ENCODE measurements around the gene FOXL2NB.

Gene FOXL2NB

GRCh38 chr3:138944929-138945708, 1.9 kb upstream of the FOXL2NB start:
- Histone ChIP-seq H3K4me1 (ENCODE audit: control insufficient read depth in 5 of 5, insufficient read depth in 5 of 5, low read length in 5 of 5) (peaks cover 0 to 42% (median 36%) of the 10 kb centered on the region in 5 donors), H3K36me3 (ENCODE audit: control insufficient read depth in 5 of 5, insufficient read depth in 5 of 5, low read length in 5 of 5) (no peaks in the 10 kb centered on the region), H3K27ac (ENCODE audit: low read depth, low read length) (no peak overlapping the region), H3K9ac (ENCODE audit: low read length in 5 of 5) (no peak overlapping the region), H3K9me3 (ENCODE audit: control insufficient read depth in 5 of 5, low read length in 5 of 5) (no peaks in the 10 kb centered on the region), H3K27me3 (ENCODE audit: control insufficient read depth in 5 of 5, insufficient read depth in 4 of 5, low read length in 5 of 5) (peaks cover 86 to 98% (median 89%) of the 10 kb centered on the region in 5 donors), H3K4me3 (ENCODE audit: low read depth in 1 of 5, low read length in 5 of 5) (peak overlapping the region in 4 of 5 donors; percentile 22 to 64 (median 33))

- H3K9me3 ChIP-seq (ENCODE audit: control insufficient read depth in 5 of 5, low read length in 5 of 5) = no peaks in the 10 kb centered on the region
- peaks cover 86 to 98% (median 90%) of the 10 kb centered on the region in 5 donors for H3K27me3 ChIP-seq (ENCODE audit: control insufficient read depth in 5 of 5, insufficient read depth in 4 of 5, low read length in 5 of 5)
- H3K9ac ChIP-seq (ENCODE audit: low read length in 5 of 5) = no peak overlapping the region
- H3K4me3 ChIP-seq (ENCODE audit: low read depth in 1 of 5, low read length in 5 of 5) = peak overlapping the region in 4 of 5 donors; percentile 25 to 64 (median 48)
- no peaks in the 10 kb centered on the region for H3K36me3 ChIP-seq (ENCODE audit: control insufficient read depth in 5 of 5, insufficient read depth in 5 of 5, low read length in 5 of 5)
- peaks cover 0 to 46% (median 41%) of the 10 kb centered on the region in 5 donors for H3K4me1 ChIP-seq (ENCODE audit: control insufficient read depth in 5 of 5, insufficient read depth in 5 of 5, low read length in 5 of 5)
- H3K27ac ChIP-seq (ENCODE audit: low read depth, low read length) = no peak overlapping the region
Observed at GRCh38 chr3:138945709-138946662, 1.0 kb upstream of the FOXL2NB start.

- Histone ChIP-seq H3K9me3 (ENCODE audit: control insufficient read depth in 5 of 5, low read length in 5 of 5) (no peaks in the 10 kb centered on the region), H3K4me3 (ENCODE audit: low read depth in 1 of 5, low read length in 5 of 5) (peak overlapping the region in 2 of 5 donors; percentile 50 to 64), H3K27me3 (ENCODE audit: control insufficient read depth in 5 of 5, insufficient read depth in 4 of 5, low read length in 5 of 5) (peaks cover 76 to 89% (median 80%) of the 10 kb centered on the region in 5 donors), H3K9ac (ENCODE audit: low read length in 5 of 5) (no peak overlapping the region), H3K27ac (ENCODE audit: low read depth, low read length) (no peak overlapping the region), H3K4me1 (ENCODE audit: control insufficient read depth in 5 of 5, insufficient read depth in 5 of 5, low read length in 5 of 5) (peaks cover 0 to 46% (median 41%) of the 10 kb centered on the region in 5 donors), H3K36me3 (ENCODE audit: control insufficient read depth in 5 of 5, insufficient read depth in 5 of 5, low read length in 5 of 5) (no peaks in the 10 kb centered on the region)
Observed at GRCh38 chr3:138947495-138948121, 591 bp downstream of the FOXL2NB start.

- Histone ChIP-seq H3K4me1 (ENCODE audit: control insufficient read depth in 5 of 5, insufficient read depth in 5 of 5, low read length in 5 of 5) (peaks cover 0 to 46% (median 41%) of the 10 kb centered on the region in 5 donors), H3K27ac (ENCODE audit: low read depth, low read length) (no peak overlapping the region), H3K4me3 (ENCODE audit: low read depth in 1 of 5, low read length in 5 of 5) (no peak overlapping the region), H3K9ac (ENCODE audit: low read length in 5 of 5) (no peak overlapping the region), H3K36me3 (ENCODE audit: control insufficient read depth in 5 of 5, insufficient read depth in 5 of 5, low read length in 5 of 5) (no peaks in the 10 kb centered on the region), H3K27me3 (ENCODE audit: control insufficient read depth in 5 of 5, insufficient read depth in 4 of 5, low read length in 5 of 5) (peaks cover 68 to 80% (median 72%) of the 10 kb centered on the region in 5 donors), H3K9me3 (ENCODE audit: control insufficient read depth in 5 of 5, low read length in 5 of 5) (no peaks in the 10 kb centered on the region)
Observed at GRCh38 chr3:138948371-138949001, 1.5 kb downstream of the FOXL2NB start.

GRCh38 chr3:138949002-138949418, 2.0 kb downstream of the FOXL2NB start:
- H3K27ac ChIP-seq (ENCODE audit: low read depth, low read length) = no peak overlapping the region
- H3K4me1 ChIP-seq (ENCODE audit: control insufficient read depth in 5 of 5, insufficient read depth in 5 of 5, low read length in 5 of 5) = peaks cover 0 to 46% (median 41%) of the 10 kb centered on the region in 5 donors
- no peaks in the 10 kb centered on the region for H3K36me3 ChIP-seq (ENCODE audit: control insufficient read depth in 5 of 5, insufficient read depth in 5 of 5, low read length in 5 of 5)
- no peak overlapping the region for H3K4me3 ChIP-seq (ENCODE audit: low read depth in 1 of 5, low read length in 5 of 5)
- no peaks in the 10 kb centered on the region for H3K9me3 ChIP-seq (ENCODE audit: control insufficient read depth in 5 of 5, low read length in 5 of 5)
- H3K9ac ChIP-seq (ENCODE audit: low read length in 5 of 5) = no peak overlapping the region
- peaks cover 63 to 75% (median 67%) of the 10 kb centered on the region in 5 donors for H3K27me3 ChIP-seq (ENCODE audit: control insufficient read depth in 5 of 5, insufficient read depth in 4 of 5, low read length in 5 of 5)

GRCh38 chr3:138949445-138950005, 2.5 kb downstream of the FOXL2NB start:
- no peak overlapping the region for H3K27ac ChIP-seq (ENCODE audit: low read depth, low read length)
- peak overlapping the region in 4 of 5 donors; percentile 50 to 55 (median 50) for H3K4me3 ChIP-seq (ENCODE audit: low read depth in 1 of 5, low read length in 5 of 5)
- H3K9ac ChIP-seq (ENCODE audit: low read length in 5 of 5) = no peak overlapping the region
- no peaks in the 10 kb centered on the region for H3K36me3 ChIP-seq (ENCODE audit: control insufficient read depth in 5 of 5, insufficient read depth in 5 of 5, low read length in 5 of 5)
- peaks cover 0 to 42% (median 40%) of the 10 kb centered on the region in 5 donors for H3K4me1 ChIP-seq (ENCODE audit: control insufficient read depth in 5 of 5, insufficient read depth in 5 of 5, low read length in 5 of 5)
- H3K27me3 ChIP-seq (ENCODE audit: control insufficient read depth in 5 of 5, insufficient read depth in 4 of 5, low read length in 5 of 5) = peaks cover 59 to 72% (median 63%) of the 10 kb centered on the region in 5 donors
- no peaks in the 10 kb centered on the region for H3K9me3 ChIP-seq (ENCODE audit: control insufficient read depth in 5 of 5, low read length in 5 of 5)

DNA sequence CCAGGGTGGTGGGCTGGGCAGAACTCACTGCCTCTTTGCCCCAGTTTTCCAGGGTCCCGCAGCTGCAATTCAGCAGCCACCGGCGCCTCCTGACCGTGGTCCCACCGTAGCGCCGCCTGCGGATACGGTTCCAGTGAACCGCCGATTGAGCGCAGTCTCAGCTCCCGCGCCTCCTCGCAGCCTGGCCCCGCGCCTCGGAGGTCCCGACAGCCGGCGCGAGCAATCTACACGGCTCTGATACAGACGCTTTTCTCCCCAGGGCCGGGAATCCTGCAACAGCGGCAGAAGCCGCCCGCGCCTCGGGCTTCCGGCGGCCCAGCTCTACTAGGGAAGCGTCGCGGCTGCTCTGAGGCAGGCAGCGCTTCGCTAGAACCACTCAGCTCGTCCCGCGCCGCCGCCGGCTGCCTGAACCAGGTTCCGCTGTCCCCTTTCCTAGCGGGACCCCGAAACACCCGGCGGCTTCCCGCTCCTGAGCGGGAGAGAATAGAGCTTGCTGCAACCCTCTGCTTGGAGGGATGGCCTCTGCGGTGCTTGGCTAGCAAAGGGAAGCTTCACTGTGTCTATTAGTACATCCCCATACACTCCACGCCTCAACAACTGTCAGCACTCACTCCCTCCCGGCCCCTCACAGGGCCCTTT, 3.1 kb downstream of the FOXL2NB start:
- peak overlapping the region in 4 of 5 donors; percentile 50 to 55 (median 50) for H3K4me3 ChIP-seq (ENCODE audit: low read depth in 1 of 5, low read length in 5 of 5)
- no peaks in the 10 kb centered on the region for H3K36me3 ChIP-seq (ENCODE audit: control insufficient read depth in 5 of 5, insufficient read depth in 5 of 5, low read length in 5 of 5)
- peaks cover 55 to 72% (median 62%) of the 10 kb centered on the region in 5 donors for H3K27me3 ChIP-seq (ENCODE audit: control insufficient read depth in 5 of 5, insufficient read depth in 4 of 5, low read length in 5 of 5)
- no peaks in the 10 kb centered on the region for H3K9me3 ChIP-seq (ENCODE audit: control insufficient read depth in 5 of 5, low read length in 5 of 5)
- H3K4me1 ChIP-seq (ENCODE audit: control insufficient read depth in 5 of 5, insufficient read depth in 5 of 5, low read length in 5 of 5) = peaks cover 0 to 36% (median 34%) of the 10 kb centered on the region in 5 donors
- H3K27ac ChIP-seq (ENCODE audit: low read depth, low read length) = no peak overlapping the region
- peak overlapping the region in 1 of 5 donors; percentile 52 for H3K9ac ChIP-seq (ENCODE audit: low read length in 5 of 5)

- peaks cover 51 to 74% (median 64%) of the 10 kb centered on the region in 5 donors for H3K27me3 ChIP-seq (ENCODE audit: control insufficient read depth in 5 of 5, insufficient read depth in 4 of 5, low read length in 5 of 5)
Observed at GRCh38 chr3:138950701-138951100, 3.7 kb downstream of the FOXL2NB start.

More at GRCh38 chr3:138950701-138951100, 3.7 kb downstream of the FOXL2NB start:
- H3K27ac ChIP-seq (ENCODE audit: low read depth, low read length) = no peak overlapping the region
- no peaks in the 10 kb centered on the region for H3K36me3 ChIP-seq (ENCODE audit: control insufficient read depth in 5 of 5, insufficient read depth in 5 of 5, low read length in 5 of 5)
- H3K9ac ChIP-seq (ENCODE audit: low read length in 5 of 5) = no peak overlapping the region
- H3K9me3 ChIP-seq (ENCODE audit: control insufficient read depth in 5 of 5, low read length in 5 of 5) = no peaks in the 10 kb centered on the region
- H3K4me3 ChIP-seq (ENCODE audit: low read depth in 1 of 5, low read length in 5 of 5) = peak overlapping the region in 2 of 5 donors; percentile 50 to 55
- peaks cover 0 to 32% (median 31%) of the 10 kb centered on the region in 5 donors for H3K4me1 ChIP-seq (ENCODE audit: control insufficient read depth in 5 of 5, insufficient read depth in 5 of 5, low read length in 5 of 5)

Data from subcutaneous abdominal adipose tissue (tissue), 5 donors.